Smooth muscle cell (in vitro differentiated cells): ENCODE results near the gene DHX40. TPM values are rescaled to one million over a fixed set of nuclear protein-coding genes. Genes with fewer than 3 reads are reported as not detected.
"Not testable (repeated sequence)": the region's sequence is repeated elsewhere in the genome, so short reads cannot be mapped to it uniquely, and the experiment has no call there.

Source experiments
- DNase-seq: peaks from one replicate; lab custom pipeline; 2025; ENCODE audit not compliant: unreplicated experiment; lab: John Stamatoyannopoulos, UW
- H2AFZ ChIP-seq: fragments of 200-600 bp; sonication (generic); 2 replicates; pipeline ENCODE4 v1.6.0; 2016; ENCODE audit warnings: antibody characterized with exemption, low read depth, mild to moderate bottlenecking
- H3F3A ChIP-seq: fragments of 200-600 bp; sonication (generic); 2 replicates; pipeline ENCODE4 v1.6.0; 2017; ENCODE audit warnings: antibody characterized with exemption, low read depth
- H3K27ac ChIP-seq: fragments of 200-600 bp; sonication (generic); 2 replicates; pipeline ENCODE4 v1.5.1; 2016; ENCODE audit warnings: low read depth, mild to moderate bottlenecking
- H3K27me3 ChIP-seq: fragments of 200-600 bp; sonication (generic); 2 replicates; pipeline ENCODE4 v1.6.1; 2016; ENCODE audit warnings: low read depth, mild to moderate bottlenecking
- H3K36me3 ChIP-seq: fragments of 200-600 bp; sonication (generic); 2 replicates; pipeline ENCODE4 v1.5.1; 2016; ENCODE audit warnings: low read depth
- H3K4me1 ChIP-seq: fragments of 200-600 bp; sonication (generic); 2 replicates; pipeline ENCODE4 v1.5.1; 2016; ENCODE audit warnings: low read depth
- H3K4me2 ChIP-seq: fragments of 200-600 bp; sonication (generic); 2 replicates; pipeline ENCODE4 v1.6.0; 2016; ENCODE audit warnings: mild to moderate bottlenecking
- H3K4me3 ChIP-seq: fragments of 200-600 bp; sonication (generic); 2 replicates; pipeline ENCODE4 v1.5.1; 2016; ENCODE audit warnings: mild to moderate bottlenecking
- H3K79me2 ChIP-seq: fragments of 200-600 bp; sonication (generic); 2 replicates; pipeline ENCODE4 v1.6.0; 2016; ENCODE audit warnings: low read depth, mild to moderate bottlenecking
- H3K9ac ChIP-seq: fragments of 200-600 bp; sonication (generic); 2 replicates; pipeline ENCODE4 v1.6.0; 2016; ENCODE audit warnings: low read depth
- H3K9me3 ChIP-seq: fragments of 200-600 bp; sonication (generic); replicated peaks from 2 replicates; pipeline ENCODE4 v1.5.1; 2016; ENCODE audit warnings: low read depth
- H4K20me1 ChIP-seq: fragments of 200-600 bp; sonication (generic); 2 replicates; pipeline ENCODE4 v1.6.0; 2016; ENCODE audit warnings: low read depth
- CTCF ChIP-seq: fragments of 200-600 bp; sonication (generic); IDR thresholded peaks from 2 replicates; pipeline ENCODE4 v1.5.1; 2017; ENCODE audit warnings: borderline replicate concordance, mild to moderate bottlenecking, antibody characterized with exemption; ENCODE audit not compliant: insufficient read depth, poor library complexity, severe bottlenecking
- WGBS: methylation state at CpG from one replicate; pipeline ENCODE4 v1.1.7; 2016; ENCODE audit warnings: low lambda C conversion rate; 5-methylcytosine and 5-hydroxymethylcytosine counted together
- polyA plus RNA-seq: library from polyadenylated mRNA; unstranded; fragments of >200 nt; fragmentation: Nextera tagmentation; extraction: Ambion mirVana; gene quantifications from 2 replicates; pipeline ENCODE4 v1.2.1, GENCODE V29; 2016
- total RNA-seq: library from RNA; depleted of rRNA; stranded (reverse); fragments of >200 nt; gene quantifications from 2 replicates; pipeline ENCODE4 v1.2.3, GENCODE V29; 2014

Gene DHX40
- total and polyA plus RNA-seq, 2 experiments from 2014 or later, result 16.5 to 44.7 TPM

- 79% methylated on average over 10 of the region's 10 CpGs for WGBS
- no peak for TF ChIP-seq CTCF
- no peak overlapping the region for H3K27ac ChIP-seq
Observed at GRCh38 chr17:59572301-59572924, 7.0 kb downstream of the DHX40 start.

DNA sequence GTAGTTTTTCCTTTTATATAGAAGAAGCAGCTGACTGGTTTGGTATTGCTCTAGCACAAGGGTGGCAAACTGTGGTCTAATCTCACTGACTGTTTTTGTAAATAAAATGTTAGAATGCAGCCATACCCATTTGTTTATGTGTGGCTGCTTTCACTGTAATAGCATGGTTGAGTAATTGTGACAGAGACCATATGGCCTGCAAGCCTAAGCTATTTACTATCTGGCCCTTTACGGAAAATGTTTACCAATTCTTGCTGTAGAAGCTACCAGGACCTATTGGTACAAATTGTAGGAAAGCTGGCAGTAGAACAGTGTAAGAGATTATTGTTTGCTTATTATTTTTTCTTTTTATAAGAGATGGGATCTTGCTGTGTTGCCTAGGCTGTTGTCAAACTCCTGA, 18.8 kb downstream of the DHX40 start:
- H3K9me3 ChIP-seq, H3K9ac ChIP-seq, H3K4me2 ChIP-seq, H3K4me3 ChIP-seq, H3K36me3 ChIP-seq, H3K27ac ChIP-seq, H3K27me3 ChIP-seq, H3K79me2 ChIP-seq, DNase-seq, H3F3A ChIP-seq, H2AFZ ChIP-seq, H3K4me1 ChIP-seq, H4K20me1 ChIP-seq: not testable (repeated sequence)
- no CpG with 5 or more reads among the region's 1 CpG for WGBS

More at GRCh38 chr17:59572301-59572924, 7.0 kb downstream of the DHX40 start:
- no peaks in the 10 kb centered on the region for H4K20me1 ChIP-seq
- no peaks in the 10 kb centered on the region for H3K9me3 ChIP-seq
- H3K4me2 ChIP-seq, result no peak overlapping the region
- no peak overlapping the region for H2AFZ ChIP-seq
- H3F3A ChIP-seq, result no peaks in the 10 kb centered on the region
- no peaks in the 10 kb centered on the region for H3K27me3 ChIP-seq
- no peak for DNase-seq
- no peak overlapping the region for H3K9ac ChIP-seq
- peaks cover 16% of the 10 kb centered on the region for H3K79me2 ChIP-seq
- no peaks in the 10 kb centered on the region for H3K4me1 ChIP-seq
- no peaks in the 10 kb centered on the region for H3K36me3 ChIP-seq
- H3K4me3 ChIP-seq, result no peak overlapping the region

DNA sequence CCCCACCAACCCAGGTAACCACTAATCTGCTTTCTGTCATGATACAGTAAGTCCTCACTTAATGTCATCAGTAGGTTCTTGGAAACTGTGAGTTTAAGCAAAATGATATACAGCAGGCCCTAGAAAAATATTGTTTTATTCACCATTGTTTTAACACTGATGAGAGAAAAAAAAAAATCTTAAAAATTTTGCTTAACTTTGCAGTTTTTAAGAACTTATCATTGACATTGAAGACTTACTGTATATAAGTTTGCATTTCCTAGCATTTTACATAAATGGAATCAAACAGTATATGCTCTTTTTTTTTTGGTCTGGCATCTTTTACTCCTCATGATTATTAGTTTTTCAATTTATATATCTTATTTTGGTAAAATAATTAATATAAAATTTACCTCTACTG, 34.8 kb downstream of the DHX40 start:
- peaks cover 5% of the 10 kb centered on the region for H3K36me3 ChIP-seq
- no peak for TF ChIP-seq CTCF

GRCh38 chr17:59601130-59601529, 35.7 kb downstream of the DHX40 start:
- H3K27ac ChIP-seq, result no peak overlapping the region
- no peak overlapping the region for H2AFZ ChIP-seq
- H3K79me2 ChIP-seq, result no peaks in the 10 kb centered on the region
- no peaks in the 10 kb centered on the region for H3K9me3 ChIP-seq
- H3K4me3 ChIP-seq, result no peak overlapping the region
- peaks cover 11% of the 10 kb centered on the region for H3K36me3 ChIP-seq
- no peak overlapping the region for H3K4me2 ChIP-seq
- H4K20me1 ChIP-seq, result no peaks in the 10 kb centered on the region
- no peak for TF ChIP-seq CTCF
- H3K27me3 ChIP-seq, result no peaks in the 10 kb centered on the region
- H3K4me1 ChIP-seq, result no peaks in the 10 kb centered on the region
- no peaks in the 10 kb centered on the region for H3F3A ChIP-seq
- 98% methylated on average over 2 of the region's 2 CpGs for WGBS
- no peak for DNase-seq
- H3K9ac ChIP-seq, result no peak overlapping the region

More for the DNA sequence above, 34.8 kb downstream of the DHX40 start:
- H3K27me3 ChIP-seq, result no peaks in the 10 kb centered on the region
- no peak overlapping the region for H2AFZ ChIP-seq
- H3K27ac ChIP-seq, result no peak overlapping the region
- no peaks in the 10 kb centered on the region for H3K79me2 ChIP-seq
- H4K20me1 ChIP-seq, result no peaks in the 10 kb centered on the region
- no peaks in the 10 kb centered on the region for H3K4me1 ChIP-seq
- H3K4me3 ChIP-seq, result no peak overlapping the region
- no peaks in the 10 kb centered on the region for H3K9me3 ChIP-seq
- DNase-seq, result no peak
- no peak overlapping the region for H3K9ac ChIP-seq
- no peak overlapping the region for H3K4me2 ChIP-seq
- no peaks in the 10 kb centered on the region for H3F3A ChIP-seq
